IMR-90 (cell line): Measurements from ENCODE around the gene IQCM.

Experiments
- RAD21 ChIP-seq: IDR thresholded peaks from 2 replicates; pipeline ENCODE4 v1.6.1; 2012; ENCODE audit warnings: low read length, improper control_type of control experiment
- TF ChIP-seq, protein P1 (sequence below): conservative IDR thresholded peaks from 2 replicates; pipeline ENCODE4 v1.5.1; 2012; ENCODE audit warnings: mild to moderate bottlenecking, low read depth, low read length, improper control_type of control experiment

DNA sequence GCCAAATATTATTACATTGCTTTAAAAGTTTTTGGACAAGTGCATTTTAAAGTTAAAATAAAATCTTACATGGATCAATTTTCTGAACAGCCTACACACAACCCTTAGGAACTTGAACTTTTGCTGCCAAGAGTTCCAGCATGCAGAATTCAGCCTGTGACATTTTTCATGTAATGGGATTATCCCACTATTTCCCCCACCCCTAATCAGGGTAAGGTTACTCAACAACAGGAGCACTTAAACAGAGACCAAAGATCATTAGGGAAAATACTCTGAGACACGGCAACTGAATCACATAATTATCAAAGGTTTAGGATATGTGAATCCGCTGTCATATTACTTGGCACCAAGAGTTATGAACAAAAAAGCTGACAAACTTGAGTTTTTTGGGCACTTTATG, 47.2 kb downstream of the IQCM start:
- TF ChIP-seq, protein P1, sequence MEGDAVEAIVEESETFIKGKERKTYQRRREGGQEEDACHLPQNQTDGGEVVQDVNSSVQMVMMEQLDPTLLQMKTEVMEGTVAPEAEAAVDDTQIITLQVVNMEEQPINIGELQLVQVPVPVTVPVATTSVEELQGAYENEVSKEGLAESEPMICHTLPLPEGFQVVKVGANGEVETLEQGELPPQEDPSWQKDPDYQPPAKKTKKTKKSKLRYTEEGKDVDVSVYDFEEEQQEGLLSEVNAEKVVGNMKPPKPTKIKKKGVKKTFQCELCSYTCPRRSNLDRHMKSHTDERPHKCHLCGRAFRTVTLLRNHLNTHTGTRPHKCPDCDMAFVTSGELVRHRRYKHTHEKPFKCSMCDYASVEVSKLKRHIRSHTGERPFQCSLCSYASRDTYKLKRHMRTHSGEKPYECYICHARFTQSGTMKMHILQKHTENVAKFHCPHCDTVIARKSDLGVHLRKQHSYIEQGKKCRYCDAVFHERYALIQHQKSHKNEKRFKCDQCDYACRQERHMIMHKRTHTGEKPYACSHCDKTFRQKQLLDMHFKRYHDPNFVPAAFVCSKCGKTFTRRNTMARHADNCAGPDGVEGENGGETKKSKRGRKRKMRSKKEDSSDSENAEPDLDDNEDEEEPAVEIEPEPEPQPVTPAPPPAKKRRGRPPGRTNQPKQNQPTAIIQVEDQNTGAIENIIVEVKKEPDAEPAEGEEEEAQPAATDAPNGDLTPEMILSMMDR: no peak
- TF ChIP-seq RAD21: no peak
